GM23248 (cell line): Measurements from ENCODE around the gene DNHD1. TPM values are rescaled to one million over a fixed set of nuclear protein-coding genes. Genes with fewer than 3 reads are reported as not detected.

Experiments used
- DNase-seq: peaks from one replicate; pipeline ENCODE4 v3.0.0-alpha.2; 2015
- H2AFZ ChIP-seq: fragments of 200-600 bp; sonication (generic); 2 replicates; pipeline ENCODE4 v1.6.1; 2016; ENCODE audit warnings: antibody characterized with exemption
- H3F3A ChIP-seq: fragments of 200-600 bp; sonication (generic); 2 replicates; pipeline ENCODE4 v1.6.1; 2016; ENCODE audit warnings: mild to moderate bottlenecking, antibody characterized with exemption, mixed run types; ENCODE audit not compliant: insufficient read depth
- H3K27ac ChIP-seq: fragments of 200-600 bp; sonication (generic); 2 replicates; pipeline ENCODE4 v1.5.1; 2016; ENCODE audit warnings: mild to moderate bottlenecking
- H3K27me3 ChIP-seq: fragments of 200-600 bp; sonication (generic); replicated peaks from 2 replicates; pipeline ENCODE4 v1.6.1; 2016; ENCODE audit warnings: mild to moderate bottlenecking; ENCODE audit not compliant: insufficient read depth
- H3K36me3 ChIP-seq: fragments of 200-600 bp; sonication (generic); 2 replicates; pipeline ENCODE4 v1.6.1; 2016; ENCODE audit warnings: low read depth, mild to moderate bottlenecking
- H3K4me1 ChIP-seq: fragments of 200-600 bp; sonication (generic); 2 replicates; pipeline ENCODE4 v1.6.1; 2016; ENCODE audit warnings: mild to moderate bottlenecking; ENCODE audit not compliant: insufficient read depth
- H3K4me2 ChIP-seq: fragments of 200-600 bp; sonication (generic); one replicate; pipeline ENCODE4 v1.6.1; 2016; ENCODE audit warnings: mild to moderate bottlenecking; ENCODE audit not compliant: unreplicated experiment
- H3K4me3 ChIP-seq: fragments of 200-600 bp; sonication (generic); 2 replicates; pipeline ENCODE4 v1.5.1; 2016; ENCODE audit warnings: mild to moderate bottlenecking
- H3K79me2 ChIP-seq: fragments of 200-600 bp; sonication (generic); 2 replicates; pipeline ENCODE4 v1.6.1; 2016; ENCODE audit warnings: mild to moderate bottlenecking; ENCODE audit not compliant: insufficient read depth
- H3K9ac ChIP-seq: fragments of 200-600 bp; sonication (generic); 2 replicates; pipeline ENCODE4 v1.6.1; 2016; ENCODE audit warnings: mild to moderate bottlenecking
- H3K9me2 ChIP-seq: fragments of 200-600 bp; sonication (generic); 2 replicates; pipeline ENCODE4 v1.6.1; 2016; ENCODE audit warnings: mixed run types, mild to moderate bottlenecking, moderate library complexity; ENCODE audit not compliant: insufficient read depth
- H3K9me3 ChIP-seq: fragments of 200-600 bp; sonication (generic); one replicate; pipeline ENCODE4 v1.6.1; 2017; ENCODE audit warnings: low read depth
- H4K20me1 ChIP-seq: fragments of 200-600 bp; sonication (generic); 2 replicates; pipeline ENCODE4 v1.6.0; 2016; ENCODE audit not compliant: insufficient read depth
- EZH2 ChIP-seq: fragments of 200-600 bp; sonication (generic); IDR thresholded peaks from 2 replicates; pipeline ENCODE4 v1.6.1; 2018; ENCODE audit warnings: antibody characterized with exemption, mild to moderate bottlenecking; ENCODE audit not compliant: insufficient read depth, poor library complexity, severe bottlenecking
- EZH2phosphoT487 ChIP-seq: fragments of 200-600 bp; sonication (generic); IDR thresholded peaks from 2 replicates; pipeline ENCODE4 v1.6.1; 2018; ENCODE audit warnings: antibody characterized with exemption, moderate library complexity, mild to moderate bottlenecking, low read depth; ENCODE audit not compliant: insufficient read depth
- whole genome bisulfite sequencing, 2 experiments: methylation state at CpG; one replicate each; pipeline ENCODE4 v1.1.6; 2015 to 2017; ENCODE audit warnings: low lambda C conversion rate in 2 of 2, low coverage in 1 of 2; ENCODE audit errors: missing lambda C conversion rate in 2 of 2; 5-methylcytosine and 5-hydroxymethylcytosine counted together
- in situ Hi-C: fragments of 300-500 bp; cut with MboI; formaldehyde crosslinking; loops from 2 replicates; pipeline ENCODE4 v1.15.0; 2020
- polyA plus RNA-seq: library from polyadenylated mRNA; unstranded; fragments of >200 nt; fragmentation: Nextera tagmentation; extraction: Ambion mirVana; gene quantifications from 2 replicates; pipeline ENCODE4 v1.2.1, GENCODE V29; 2016
- total RNA-seq: library from RNA; depleted of rRNA; stranded (reverse); fragments of >200 nt; shearing (Covaris generic); gene quantifications from 2 replicates; pipeline ENCODE4 v1.2.3, GENCODE V29; 2014; rRNA removed

The DNHD1 gene
- total RNA-seq = 2.2 and 4.6 TPM in 2 replicates
- polyA plus RNA-seq = 1.1 and 1.2 TPM in 2 replicates

- Histone ChIP-seq H3K4me2 (no peak within 1 kb of the TSS), H3K4me3 (no peak within 1 kb of the TSS), H3K36me3 (no peaks in the 10 kb centered on the region; the same call in none of the 2 replicates), H3F3A (peaks cover 15% of the 10 kb centered on the region), H4K20me1 (no peaks in the 10 kb centered on the region), H3K4me1 (peaks cover 11% of the 10 kb centered on the region), H3K27me3 (no peaks in the 10 kb centered on the region), H3K9me2 (no peaks in the 10 kb centered on the region), H3K9me3 (no peaks in the 10 kb centered on the region), H3K9ac (peak within 1 kb of the TSS; percentile 6; the same call in 1 of the 2 replicates), H2AFZ (no peak within 1 kb of the TSS), H3K27ac (peak within 1 kb of the TSS; percentile 54; the same call in 1 of the 2 replicates), H3K79me2 (no peaks in the 10 kb centered on the region)
- TF ChIP-seq EZH2phosphoT487 (no peak), EZH2 (no peak)
- DNase-seq = no peak
- in situ Hi-C loops = no loop called here
- 54 to 57% methylated on average over 29 to 33 of the region's 33 CpGs for WGBS, 2 experiments
Observed at GRCh38 chr11:6497069-6497839, at the start of gene DNHD1. Gene DNHD1 (plus strand): TSS chr11:6497280. CDS start chr11:6498216, 936 bp downstream.

GRCh38 chr11:6448574-6448973 is 48.5 kb upstream of the DNHD1 start:
- H3F3A ChIP-seq = no peaks in the 10 kb centered on the region; the same call in 1 of the 2 replicates
- in situ Hi-C loops = loop anchor here (10.0 kb wide), 1 partner anchor 64 kb away; no protein-coding TSS in a partner anchor
- no peaks in the 10 kb centered on the region for H3K79me2 ChIP-seq
- peaks cover 11% of the 10 kb centered on the region for H3K4me1 ChIP-seq
- H3K9ac ChIP-seq = no peak overlapping the region
- H3K27ac ChIP-seq = no peak overlapping the region
- H2AFZ ChIP-seq = no peak overlapping the region
- no peaks in the 10 kb centered on the region for H3K27me3 ChIP-seq
- TF ChIP-seq EZH2 (no peak), EZH2phosphoT487 (no peak)
- no peaks in the 10 kb centered on the region for H3K9me2 ChIP-seq
- no peak overlapping the region for H3K4me2 ChIP-seq
- DNase-seq = no peak
- H3K4me3 ChIP-seq = no peak overlapping the region
- peaks cover 4% of the 10 kb centered on the region; the same call in 1 of the 2 replicates for H3K36me3 ChIP-seq
- no peaks in the 10 kb centered on the region for H3K9me3 ChIP-seq
- WGBS, 2 experiments = 100% methylated on average over 1 to 3 of the region's 3 CpGs
- H4K20me1 ChIP-seq = no peaks in the 10 kb centered on the region

GRCh38 chr11:6452219-6452618 is 44.9 kb upstream of the DNHD1 start:
- H3K27ac ChIP-seq = no peak overlapping the region
- peaks cover 9% of the 10 kb centered on the region; the same call in 1 of the 2 replicates for H3K36me3 ChIP-seq
- 72 to 80% methylated on average over 3 of the region's 3 CpGs for WGBS, 2 experiments
- no peak overlapping the region for H3K9ac ChIP-seq
- no peaks in the 10 kb centered on the region for H4K20me1 ChIP-seq
- H3K79me2 ChIP-seq = no peaks in the 10 kb centered on the region
- no peak overlapping the region for H3K4me2 ChIP-seq
- no peak for TF ChIP-seq EZH2
- TF ChIP-seq EZH2phosphoT487 = no peak
- no peaks in the 10 kb centered on the region; the same call in 1 of the 2 replicates for H3F3A ChIP-seq
- H3K4me1 ChIP-seq = peaks cover 11% of the 10 kb centered on the region
- no peaks in the 10 kb centered on the region for H3K9me3 ChIP-seq
- H3K4me3 ChIP-seq = no peak overlapping the region
- in situ Hi-C loops = no loop called here
- H3K27me3 ChIP-seq = no peaks in the 10 kb centered on the region
- no peaks in the 10 kb centered on the region for H3K9me2 ChIP-seq
- H2AFZ ChIP-seq = no peak overlapping the region
- DNase-seq = peak; percentile 60

- in situ Hi-C loops = no loop called here
- H3K9ac ChIP-seq = no peak overlapping the region
- no peaks in the 10 kb centered on the region for H3K27me3 ChIP-seq
- no peaks in the 10 kb centered on the region for H4K20me1 ChIP-seq
- H3K4me2 ChIP-seq = no peak overlapping the region
- no peaks in the 10 kb centered on the region for H3K9me2 ChIP-seq
- no peaks in the 10 kb centered on the region for H3K9me3 ChIP-seq
- WGBS, 2 experiments = 98 to 100% methylated on average over 2 of the region's 2 CpGs
- H3K36me3 ChIP-seq = peaks cover 9% of the 10 kb centered on the region; the same call in 1 of the 2 replicates
- no peak for DNase-seq
- no peak overlapping the region for H3K27ac ChIP-seq
- peaks cover 11% of the 10 kb centered on the region for H3K4me1 ChIP-seq
- H3K79me2 ChIP-seq = no peaks in the 10 kb centered on the region
- H3F3A ChIP-seq = no peaks in the 10 kb centered on the region; the same call in 1 of the 2 replicates
- TF ChIP-seq EZH2phosphoT487 = no peak
- no peak for TF ChIP-seq EZH2
- no peak overlapping the region for H2AFZ ChIP-seq
- no peak overlapping the region for H3K4me3 ChIP-seq
Observed at GRCh38 chr11:6453152-6453551, 43.9 kb upstream of the DNHD1 start.
